PC-9 (cell line): ENCODE measurements around the gene F7.

Experiments used
- EZH2 ChIP-seq: fragments of 200-600 bp; sonication (generic); IDR thresholded peaks from 2 replicates; pipeline ENCODE4 v1.8.0; 2017; ENCODE audit warnings: antibody characterized with exemption, low read depth
- TF ChIP-seq, protein P1 (sequence below): fragments of 200-600 bp; sonication (generic); conservative IDR thresholded peaks from 2 replicates; pipeline ENCODE4 v1.6.1; 2017; ENCODE audit warnings: mixed run types, antibody characterized with exemption, mild to moderate bottlenecking, moderate library complexity

- TF ChIP-seq, protein P1, sequence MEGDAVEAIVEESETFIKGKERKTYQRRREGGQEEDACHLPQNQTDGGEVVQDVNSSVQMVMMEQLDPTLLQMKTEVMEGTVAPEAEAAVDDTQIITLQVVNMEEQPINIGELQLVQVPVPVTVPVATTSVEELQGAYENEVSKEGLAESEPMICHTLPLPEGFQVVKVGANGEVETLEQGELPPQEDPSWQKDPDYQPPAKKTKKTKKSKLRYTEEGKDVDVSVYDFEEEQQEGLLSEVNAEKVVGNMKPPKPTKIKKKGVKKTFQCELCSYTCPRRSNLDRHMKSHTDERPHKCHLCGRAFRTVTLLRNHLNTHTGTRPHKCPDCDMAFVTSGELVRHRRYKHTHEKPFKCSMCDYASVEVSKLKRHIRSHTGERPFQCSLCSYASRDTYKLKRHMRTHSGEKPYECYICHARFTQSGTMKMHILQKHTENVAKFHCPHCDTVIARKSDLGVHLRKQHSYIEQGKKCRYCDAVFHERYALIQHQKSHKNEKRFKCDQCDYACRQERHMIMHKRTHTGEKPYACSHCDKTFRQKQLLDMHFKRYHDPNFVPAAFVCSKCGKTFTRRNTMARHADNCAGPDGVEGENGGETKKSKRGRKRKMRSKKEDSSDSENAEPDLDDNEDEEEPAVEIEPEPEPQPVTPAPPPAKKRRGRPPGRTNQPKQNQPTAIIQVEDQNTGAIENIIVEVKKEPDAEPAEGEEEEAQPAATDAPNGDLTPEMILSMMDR = no peak
- no peak for TF ChIP-seq EZH2
These were observed 42.5 kb upstream of the F7 start for GRCh38 chr13:113063091-113063491.
